HCT116 (cell line): Measurements from ENCODE around the gene INTS6.

Source experiments
- CTCF ChIP-seq, 3 experiments: fragments of 200-600 bp in 1 of 3; sonication (generic) in 1 of 3; IDR thresholded peaks in 2 of 3; conservative IDR thresholded peaks in 1 of 3; 2 replicates each; pipeline ENCODE4 v1.5.1; 2012 to 2017; ENCODE audit warnings: low read depth in 2 of 3, low read length in 2 of 3, antibody characterized with exemption in 1 of 3, borderline replicate concordance in 1 of 3, control low read depth in 1 of 3, mild to moderate bottlenecking in 1 of 3, mixed read lengths in 1 of 3, mixed run types in 1 of 3, moderate library complexity in 1 of 3; ENCODE audit not compliant: insufficient read depth in 1 of 3
- EZH2 ChIP-seq: fragments of 200-600 bp; sonication (generic); IDR thresholded peaks from 2 replicates; pipeline ENCODE4 v1.6.1; 2017; ENCODE audit warnings: antibody characterized with exemption, mixed run types
- JUND ChIP-seq: IDR thresholded peaks from 2 replicates; pipeline ENCODE4 v1.6.1; 2012
- POLR2A ChIP-seq: IDR thresholded peaks from 2 replicates; pipeline ENCODE4 v1.7.0; 2011; ENCODE audit warnings: borderline replicate concordance; ENCODE audit not compliant: insufficient read depth, insufficient read length; ENCODE audit errors: extremely low read depth
- REST ChIP-seq: IDR thresholded peaks from 2 replicates; pipeline ENCODE4 v1.6.1; 2012; ENCODE audit warnings: low read depth
- YY1 ChIP-seq: IDR thresholded peaks from 2 replicates; pipeline ENCODE4 v1.6.1; 2011; ENCODE audit warnings: low read length, low read depth, moderate library complexity, mild to moderate bottlenecking; ENCODE audit not compliant: insufficient replicate concordance; ENCODE audit errors: extremely low read depth
- TF ChIP-seq, protein P1 (sequence below): IDR thresholded peaks from 2 replicates; pipeline ENCODE4 v1.6.1; 2012

DNA sequence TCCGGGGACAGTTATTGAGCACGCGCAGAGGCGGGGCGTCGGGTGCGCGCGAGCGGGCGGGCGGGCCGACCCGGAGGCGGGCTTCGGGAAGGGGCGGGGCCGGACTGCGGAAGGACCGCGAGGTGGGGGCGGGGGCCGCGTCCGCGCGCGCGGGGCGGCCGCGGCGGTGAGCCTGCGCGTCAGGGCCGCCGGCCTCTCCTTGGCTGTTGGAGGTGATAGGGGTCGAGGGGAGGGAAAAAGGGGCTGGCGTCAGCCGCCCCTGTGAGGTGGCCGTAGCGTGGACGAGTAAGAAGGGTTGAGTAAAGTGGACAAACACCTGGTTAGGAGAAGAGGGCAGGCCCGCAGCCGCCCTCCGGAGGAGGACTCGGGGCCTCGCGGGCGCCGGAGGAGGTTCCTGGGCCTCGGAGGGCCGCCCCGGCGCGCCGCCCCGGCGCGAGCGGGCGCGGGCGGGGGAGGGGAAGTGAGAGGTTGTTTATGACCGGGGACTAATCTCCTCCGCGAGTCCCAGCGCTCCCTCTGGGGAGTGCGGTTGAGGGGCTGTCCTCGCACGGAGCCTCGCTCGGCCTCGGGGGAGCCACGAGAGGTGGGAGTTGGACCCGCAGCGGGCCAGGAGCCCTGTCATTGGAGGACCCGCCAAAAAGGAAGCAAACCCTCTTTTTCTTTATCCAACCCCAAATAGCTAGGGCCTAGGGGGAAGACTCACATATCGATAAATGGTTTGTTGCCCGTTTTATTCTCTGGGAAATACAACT is 547 bp upstream of the INTS6 start:
- TF ChIP-seq, protein P1, sequence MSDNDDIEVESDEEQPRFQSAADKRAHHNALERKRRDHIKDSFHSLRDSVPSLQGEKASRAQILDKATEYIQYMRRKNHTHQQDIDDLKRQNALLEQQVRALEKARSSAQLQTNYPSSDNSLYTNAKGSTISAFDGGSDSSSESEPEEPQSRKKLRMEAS, result no peak
- no peak for TF ChIP-seq YY1
- TF ChIP-seq POLR2A, result no peak
- no peak for TF ChIP-seq REST
- no peak for TF ChIP-seq JUND
- TF ChIP-seq CTCF (IDR thresholded peaks at IDR 0.05 in 2 of 3, conservative IDR thresholded peaks at IDR 0.05 in 1 of 3; ENCODE audit: borderline replicate concordance in 1 of 3, insufficient read depth in 1 of 3, low read depth in 2 of 3, low read length in 2 of 3), result no peak
- no peak for TF ChIP-seq EZH2
